Stomach smooth muscle (tissue), 2 donors: ENCODE results near the gene CAPS.

Experiments used
- H3K27ac ChIP-seq: one replicate; pipeline ENCODE4 v1.7.0; 2013; ENCODE audit warnings: mild to moderate bottlenecking, low read length, inconsistent platforms
- H3K27me3 ChIP-seq, 2 donors: one replicate each; pipeline ENCODE4 v1.7.0; 2013; ENCODE audit warnings: low read length in 2 of 2; ENCODE audit not compliant: insufficient read depth in 2 of 2, control insufficient read depth in 1 of 2
- H3K36me3 ChIP-seq, 2 donors: one replicate each; pipeline ENCODE4 v1.7.0; 2013; ENCODE audit warnings: low read length in 2 of 2; ENCODE audit not compliant: control insufficient read depth in 2 of 2, insufficient read depth in 2 of 2
- H3K4me1 ChIP-seq: one replicate; pipeline ENCODE4 v1.7.0; 2013; ENCODE audit warnings: low read length; ENCODE audit not compliant: control insufficient read depth, insufficient read depth
- H3K4me3 ChIP-seq, 2 donors: one replicate each; pipeline ENCODE4 v1.7.0; 2013; ENCODE audit warnings: low read length in 2 of 2
- H3K9ac ChIP-seq, 2 donors: one replicate each; pipeline ENCODE4 v1.7.0; 2013; ENCODE audit warnings: low read length in 2 of 2, mild to moderate bottlenecking in 1 of 2
- H3K9me3 ChIP-seq, 2 donors: one replicate each; pipeline ENCODE4 v1.7.0; 2013; ENCODE audit warnings: low read length in 2 of 2; ENCODE audit not compliant: control insufficient read depth in 2 of 2
- donor health status: healthy.
- donor health status: Pancreatic carcinoma.

Gene CAPS

DNA sequence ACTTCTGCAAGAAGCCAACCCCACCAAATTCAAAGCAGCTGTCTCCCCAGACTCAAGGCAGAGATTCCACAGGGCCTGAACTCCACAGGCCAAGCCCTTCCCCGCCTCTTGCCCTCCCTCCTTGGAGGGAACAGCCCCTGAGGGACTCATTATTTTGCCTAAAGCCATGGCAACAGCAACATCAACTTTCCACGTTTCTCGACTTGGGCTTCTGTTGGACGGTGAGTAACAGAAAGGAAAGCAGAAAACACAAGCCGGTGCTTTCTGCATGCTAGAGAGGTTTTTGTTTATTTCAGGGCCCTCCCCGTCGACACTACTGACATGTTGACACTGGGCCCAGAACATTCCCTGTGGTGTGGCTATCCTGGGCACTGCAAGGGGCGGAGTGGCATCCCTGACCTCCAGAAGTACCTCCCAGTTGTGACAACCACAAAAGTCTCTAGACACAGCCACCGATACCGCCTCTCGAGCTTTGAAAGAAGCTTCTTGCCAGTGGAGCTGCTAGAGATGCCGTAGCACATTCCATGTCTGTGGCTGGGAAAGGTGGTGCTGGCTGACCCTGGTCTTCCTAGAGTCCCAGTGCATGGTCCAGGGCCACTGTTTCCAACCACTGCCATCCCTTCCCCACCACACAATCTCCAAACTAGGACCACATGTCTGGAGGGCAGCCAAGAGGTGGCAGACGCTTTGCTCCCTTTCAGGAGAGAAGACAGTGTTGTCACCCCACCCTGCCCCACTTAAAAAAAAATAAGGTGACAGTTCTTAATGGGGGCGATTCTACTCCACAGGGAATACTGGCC lies 12.8 kb downstream of the CAPS start:
- peaks cover 65% of the 10 kb centered on the region for H3K4me1 ChIP-seq
- H3K36me3 ChIP-seq: peaks cover 49% of the 10 kb centered on the region in 2 donors
- no peaks in the 10 kb centered on the region for H3K27me3 ChIP-seq
- no peaks in the 10 kb centered on the region for H3K9me3 ChIP-seq
- peak overlapping the region in 1 of 2 donors; percentile 19 for H3K9ac ChIP-seq
- peak overlapping the region; percentile 21 to 52 for H3K4me3 ChIP-seq
- H3K27ac ChIP-seq: peak overlapping the region; percentile 83

GRCh38 chr19:5927441-5927821 lies 13.4 kb downstream of the CAPS start:
- peaks cover 43% of the 10 kb centered on the region in 2 donors for H3K36me3 ChIP-seq
- H3K27me3 ChIP-seq: no peaks in the 10 kb centered on the region
- H3K9ac ChIP-seq: peak overlapping the region; percentile 19 to 36
- H3K27ac ChIP-seq: peak overlapping the region; percentile 83
- peaks cover 71% of the 10 kb centered on the region for H3K4me1 ChIP-seq
- peak overlapping the region in 1 of 2 donors; percentile 21 for H3K4me3 ChIP-seq
- no peaks in the 10 kb centered on the region for H3K9me3 ChIP-seq

GRCh38 chr19:5929179-5929578 lies 15.1 kb downstream of the CAPS start:
- H3K27ac ChIP-seq: peak overlapping the region; percentile 83
- no peak overlapping the region for H3K4me3 ChIP-seq
- peaks cover 29 to 32% of the 10 kb centered on the region in 2 donors for H3K36me3 ChIP-seq
- H3K9ac ChIP-seq: no peak overlapping the region
- no peaks in the 10 kb centered on the region for H3K9me3 ChIP-seq
- peaks cover 89% of the 10 kb centered on the region for H3K4me1 ChIP-seq
- no peaks in the 10 kb centered on the region for H3K27me3 ChIP-seq

- Histone ChIP-seq H3K4me3 (no peak overlapping the region), H3K4me1 (peaks cover 93% of the 10 kb centered on the region), H3K27ac (peak overlapping the region; percentile 83), H3K27me3 (no peaks in the 10 kb centered on the region), H3K36me3 (peaks cover 25 to 29% of the 10 kb centered on the region in 2 donors), H3K9ac (no peak overlapping the region), H3K9me3 (no peaks in the 10 kb centered on the region)
Measured at GRCh38 chr19:5929625-5930024, 15.6 kb downstream of the CAPS start.

DNA sequence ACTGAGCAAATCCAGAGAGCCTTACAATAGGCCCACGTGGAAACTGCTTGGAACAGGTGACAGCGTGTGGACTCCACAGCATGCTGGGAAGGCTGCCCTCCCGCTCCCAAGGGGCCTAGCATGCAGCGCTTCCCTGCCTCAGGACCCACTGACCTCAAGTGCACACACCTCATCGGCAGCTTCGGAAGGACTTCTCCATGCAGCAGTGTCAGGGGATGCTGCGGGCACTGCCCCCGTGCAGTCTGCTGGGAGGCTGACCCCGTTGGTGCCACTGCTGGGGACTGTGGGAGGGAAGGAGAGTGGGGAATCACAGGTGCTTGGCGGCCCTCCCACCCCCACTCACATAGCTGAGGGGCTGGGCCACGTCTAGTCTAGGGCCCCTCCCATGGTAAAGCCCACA lies 17.2 kb downstream of the CAPS start:
- H3K36me3 ChIP-seq: peaks cover 16 to 21% of the 10 kb centered on the region in 2 donors

GRCh38 chr19:5932146-5932545 lies 18.1 kb downstream of the CAPS start:
- Histone ChIP-seq H3K36me3 (peaks cover 19 to 21% of the 10 kb centered on the region in 2 donors), H3K4me1 (peaks cover 92% of the 10 kb centered on the region), H3K27ac (peak overlapping the region; percentile 66), H3K9ac (no peak overlapping the region), H3K9me3 (no peaks in the 10 kb centered on the region), H3K4me3 (no peak overlapping the region), H3K27me3 (no peaks in the 10 kb centered on the region)

More for the DNA sequence above, 17.2 kb downstream of the CAPS start:
- Histone ChIP-seq H3K27me3 (no peaks in the 10 kb centered on the region), H3K4me3 (no peak overlapping the region), H3K27ac (peak overlapping the region; percentile 67), H3K9ac (no peak overlapping the region), H3K4me1 (peaks cover 96% of the 10 kb centered on the region), H3K9me3 (no peaks in the 10 kb centered on the region)

DNA sequence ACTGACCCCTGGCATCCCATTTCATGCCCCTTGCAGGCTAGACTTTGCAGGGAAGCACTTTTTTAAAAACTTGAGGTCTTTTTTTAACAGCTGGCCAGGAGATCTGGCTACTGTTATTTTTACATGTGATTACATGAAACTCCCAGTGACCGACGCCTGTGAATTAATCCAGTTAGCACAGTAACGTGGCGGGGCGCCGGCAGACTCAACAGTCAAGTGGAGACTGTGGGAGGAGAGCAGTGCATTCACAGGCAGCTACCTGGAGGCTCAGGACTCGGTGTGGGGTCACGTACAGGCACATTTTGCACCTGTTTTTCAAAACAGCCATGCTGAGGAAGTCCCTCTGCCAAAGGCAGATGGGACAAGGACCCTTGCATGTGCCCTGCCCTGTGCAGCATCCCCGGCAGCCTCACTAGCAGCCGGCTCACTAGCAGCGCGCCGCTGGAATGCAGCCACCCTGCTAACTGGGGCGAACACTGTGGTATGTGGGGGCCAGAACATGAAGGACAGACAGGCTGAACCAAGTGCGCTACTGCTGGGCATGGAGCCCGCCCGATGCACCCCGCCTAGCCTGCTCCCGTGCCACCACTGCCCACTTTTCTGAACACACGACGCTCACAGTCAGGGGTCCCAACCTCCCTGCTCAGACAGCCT lies 18.7 kb downstream of the CAPS start:
- peaks cover 87% of the 10 kb centered on the region for H3K4me1 ChIP-seq
- H3K4me3 ChIP-seq: peak overlapping the region in 1 of 2 donors; percentile 44
- peaks cover 17 to 19% of the 10 kb centered on the region in 2 donors for H3K36me3 ChIP-seq
- no peaks in the 10 kb centered on the region for H3K27me3 ChIP-seq
- H3K27ac ChIP-seq: peak overlapping the region; percentile 66
- H3K9ac ChIP-seq: no peak overlapping the region
- no peaks in the 10 kb centered on the region for H3K9me3 ChIP-seq

- H3K4me3 ChIP-seq: no peak overlapping the region
- no peaks in the 10 kb centered on the region for H3K9me3 ChIP-seq
- H3K27me3 ChIP-seq: no peaks in the 10 kb centered on the region
- peaks cover 79% of the 10 kb centered on the region for H3K4me1 ChIP-seq
- peak overlapping the region; percentile 66 for H3K27ac ChIP-seq
- H3K36me3 ChIP-seq: peaks cover 16 to 21% of the 10 kb centered on the region in 2 donors
- no peak overlapping the region for H3K9ac ChIP-seq
Measured at GRCh38 chr19:5933391-5934068, 19.5 kb downstream of the CAPS start.

- no peak overlapping the region for H3K4me3 ChIP-seq
- H3K9ac ChIP-seq: no peak overlapping the region
- H3K9me3 ChIP-seq: no peaks in the 10 kb centered on the region
- peak overlapping the region; percentile 46 for H3K27ac ChIP-seq
- no peaks in the 10 kb centered on the region for H3K27me3 ChIP-seq
- peaks cover 75% of the 10 kb centered on the region for H3K4me1 ChIP-seq
- H3K36me3 ChIP-seq: peaks cover 16 to 19% of the 10 kb centered on the region in 2 donors
Measured at GRCh38 chr19:5934069-5934401, 20.0 kb downstream of the CAPS start.

GRCh38 chr19:5934774-5935472 lies 20.9 kb downstream of the CAPS start:
- peak overlapping the region in 1 of 2 donors; percentile 15 for H3K4me3 ChIP-seq

More at GRCh38 chr19:5934774-5935472, 20.9 kb downstream of the CAPS start:
- Histone ChIP-seq H3K9ac (no peak overlapping the region), H3K9me3 (no peaks in the 10 kb centered on the region), H3K27me3 (no peaks in the 10 kb centered on the region), H3K27ac (peak overlapping the region; percentile 37), H3K4me1 (peaks cover 68% of the 10 kb centered on the region), H3K36me3 (peaks cover 13 to 22% of the 10 kb centered on the region in 2 donors)
